Measurements from ENCODE around the gene RASGRP2. TPM values are rescaled to one million over a fixed set of nuclear protein-coding genes. Genes with fewer than 3 reads are reported as not detected.

The RASGRP2 gene
- polyA plus RNA-seq, 1 donor (not counting 4 experiments of a cell fraction or from before 2014, with no cell fraction given): 0.49 TPM

- no peak overlapping the region for H3K9ac ChIP-seq (ENCODE audit: control insufficient read depth, extremely low read depth, insufficient read depth, low read length)
- H3K36me3 ChIP-seq (ENCODE audit: control insufficient read depth in 2 of 2, extremely low read depth in 1 of 2, insufficient read depth in 2 of 2, low read length in 2 of 2): peaks cover 46 to 69% of the 10 kb centered on the region in 2 experiments
Observed at GRCh38 chr11:64764753-64765152, 20.8 kb upstream of the RASGRP2 start.

GRCh38 chr11:64764040-64764611 is 20.2 kb upstream of the RASGRP2 start:
- no peak overlapping the region for H2AFZ ChIP-seq (ENCODE audit: control insufficient read depth, low read length)
- H3K9ac ChIP-seq (ENCODE audit: control insufficient read depth, extremely low read depth, insufficient read depth, low read length): no peak overlapping the region
- TF ChIP-seq CTCF (optimal IDR thresholded peaks at IDR 0.05 in 1 of 3, IDR thresholded peaks at IDR 0.05 in 1 of 3, conservative IDR thresholded peaks at IDR 0.05 in 1 of 3; ENCODE audit: extremely low read depth in 1 of 3, insufficient read depth in 2 of 3, low read length in 3 of 3) (no peak), EZH2 (IDR thresholded peaks at IDR 0.05; ENCODE audit: low read length) (no peak)
- peaks cover 21% of the 10 kb centered on the region for H3K79me2 ChIP-seq (ENCODE audit: control insufficient read depth, insufficient read depth, low read length)
- no peaks in the 10 kb centered on the region for H3K9me3 ChIP-seq (ENCODE audit: control insufficient read depth, low read depth, low read length)
- DNase-seq (ENCODE audit: low read depth, low spot score) (no peak), FAIRE-seq (no peak)
- peaks cover 24% of the 10 kb centered on the region for H3K4me1 ChIP-seq (ENCODE audit: control insufficient read depth, extremely low read depth, insufficient read depth, low read length)
- no peak overlapping the region for H3K4me3 ChIP-seq (ENCODE audit: control insufficient read depth in 2 of 3, extremely low read depth in 1 of 3, insufficient read depth in 2 of 3, low read depth in 1 of 3, low read length in 3 of 3)
- H3K36me3 ChIP-seq (ENCODE audit: control insufficient read depth in 2 of 2, extremely low read depth in 1 of 2, insufficient read depth in 2 of 2, low read length in 2 of 2): peaks cover 39 to 63% of the 10 kb centered on the region in 2 experiments
- H4K20me1 ChIP-seq (ENCODE audit: control insufficient read depth, extremely low read depth, insufficient read depth, low read length): peaks cover 23% of the 10 kb centered on the region
- dilution Hi-C loops (cut with MboI; ENCODE audit: extremely low pct_ligation_motif_present, low sequenced_read_pairs): no loop called here
- peaks cover 3% of the 10 kb centered on the region for H3K9me1 ChIP-seq (ENCODE audit: control insufficient read depth, extremely low read depth, insufficient read depth, low read length)
- no peaks in the 10 kb centered on the region for H3K27me3 ChIP-seq (ENCODE audit: control insufficient read depth, extremely low read depth, insufficient read depth, low read length)
- H3K4me2 ChIP-seq (ENCODE audit: control insufficient read depth, extremely low read depth, insufficient read depth, low read depth, low read length): no peak overlapping the region
- no peak overlapping the region for H3K27ac ChIP-seq (ENCODE audit: control insufficient read depth, insufficient read depth, low read length)

More at GRCh38 chr11:64764753-64765152, 20.8 kb upstream of the RASGRP2 start:
- no peak for FAIRE-seq
- no peak overlapping the region for H3K4me3 ChIP-seq (ENCODE audit: control insufficient read depth in 2 of 3, extremely low read depth in 1 of 3, insufficient read depth in 2 of 3, low read depth in 1 of 3, low read length in 3 of 3)
- TF ChIP-seq EZH2 (IDR thresholded peaks at IDR 0.05; ENCODE audit: low read length): no peak
- dilution Hi-C loops (cut with MboI; ENCODE audit: extremely low pct_ligation_motif_present, low sequenced_read_pairs): no loop called here
- H2AFZ ChIP-seq (ENCODE audit: control insufficient read depth, low read length): no peak overlapping the region
- H3K79me2 ChIP-seq (ENCODE audit: control insufficient read depth, insufficient read depth, low read length): peaks cover 27% of the 10 kb centered on the region
- H3K27me3 ChIP-seq (ENCODE audit: control insufficient read depth, extremely low read depth, insufficient read depth, low read length): no peaks in the 10 kb centered on the region
- H4K20me1 ChIP-seq (ENCODE audit: control insufficient read depth, extremely low read depth, insufficient read depth, low read length): peaks cover 27% of the 10 kb centered on the region
- H3K4me2 ChIP-seq (ENCODE audit: control insufficient read depth, extremely low read depth, insufficient read depth, low read depth, low read length): no peak overlapping the region
- H3K9me3 ChIP-seq (ENCODE audit: control insufficient read depth, low read depth, low read length): no peaks in the 10 kb centered on the region
- H3K9me1 ChIP-seq (ENCODE audit: control insufficient read depth, extremely low read depth, insufficient read depth, low read length): peaks cover 3% of the 10 kb centered on the region
- H3K27ac ChIP-seq (ENCODE audit: control insufficient read depth, insufficient read depth, low read length): no peak overlapping the region
- peaks cover 24% of the 10 kb centered on the region for H3K4me1 ChIP-seq (ENCODE audit: control insufficient read depth, extremely low read depth, insufficient read depth, low read length)
- DNase-seq (ENCODE audit: low read depth, low spot score): no peak

Measured in keratinocyte (primary cell).